ENCODE results near the gene PDZD2. TPM values are rescaled to one million over a fixed set of nuclear protein-coding genes. Genes with fewer than 3 reads are reported as not detected.

The PDZD2 gene
- polyA plus RNA-seq, 3 donors = 0.10 TPM; not detected in 2

DNA sequence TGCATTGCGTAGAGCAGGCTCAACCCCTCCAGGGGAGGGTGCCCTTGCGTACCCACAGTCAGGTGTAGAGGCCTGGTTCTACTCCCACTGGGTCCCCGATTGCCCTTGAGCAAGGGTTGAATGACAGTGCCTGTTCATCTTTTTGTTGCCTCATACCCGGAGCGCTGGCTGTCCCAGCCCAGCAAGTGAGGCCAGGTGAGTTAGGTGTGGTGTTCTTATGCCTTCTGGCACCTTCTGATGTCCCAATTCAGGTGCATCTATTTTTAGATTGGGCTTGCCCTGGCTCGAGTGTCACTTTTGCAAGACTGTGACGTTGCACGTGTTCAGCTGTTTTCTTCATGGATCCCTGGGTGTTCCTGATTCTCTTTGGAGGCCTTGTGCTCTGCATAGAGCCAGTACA lies 277.4 kb downstream of the PDZD2 start:
- TF ChIP-seq CTCF (IDR thresholded peaks at IDR 0.05) = no peak
- Mint-ChIP-seq H3K4me1 (no peaks in the 10 kb centered on the region), H3K9me3 (peaks cover 0 to 2% (median 0%) of the 10 kb centered on the region in 7 donors), H3K4me3 (no peak overlapping the region), H3K36me3 (no peaks in the 10 kb centered on the region), H3K27ac (peak overlapping the region in 1 of 7 donors; percentile 53), H3K27me3 (ENCODE audit: low read depth in 3 of 3) (peaks cover 0 to 3% (median 2%) of the 10 kb centered on the region in 3 donors)
- no peak overlapping the region for H2AFZ ChIP-seq (ENCODE audit: insufficient read depth, low read depth, low read length, poor library complexity, severe bottlenecking)
- no peaks in the 10 kb centered on the region for H3K36me3 ChIP-seq (replicated peaks in 1 of 2; ENCODE audit: control insufficient read depth in 1 of 2, insufficient read depth in 2 of 2, low read length in 2 of 2)
- DNase-seq = no peak
- H3K9ac ChIP-seq (ENCODE audit: insufficient read depth, low read length, poor library complexity, severe bottlenecking) = no peak overlapping the region
- no peak overlapping the region for H3K4me2 ChIP-seq (replicated peaks; ENCODE audit: extremely low read depth, low read length, poor library complexity, severe bottlenecking)
- intact Hi-C loops (cut with micrococcal nuclease) = no loop called here
- no peaks in the 10 kb centered on the region for H3K9me3 ChIP-seq (replicated peaks in 1 of 2; ENCODE audit: control insufficient read depth in 1 of 2, insufficient read depth in 1 of 2, low read length in 2 of 2)
- no peaks in the 10 kb centered on the region for H3K4me1 ChIP-seq (ENCODE audit: control insufficient read depth in 1 of 2, insufficient read depth in 2 of 2, low read length in 2 of 2)
- no peaks in the 10 kb centered on the region for H3K79me2 ChIP-seq (ENCODE audit: insufficient read depth, low read length)
- WGBS (ENCODE audit: insufficient coverage) = 91% methylated on average over 7 of the region's 8 CpGs
- H3K27me3 ChIP-seq (ENCODE audit: control insufficient read depth in 2 of 2, insufficient read depth in 2 of 2, low read length in 2 of 2) = no peaks in the 10 kb centered on the region
- H3K27ac ChIP-seq (ENCODE audit: low read depth in 1 of 2, low read length in 2 of 2) = no peak overlapping the region
- no peak overlapping the region for H3K4me3 ChIP-seq (replicated peaks in 1 of 3; ENCODE audit: low read depth in 2 of 3, low read length in 3 of 3)
- H4K20me1 ChIP-seq (ENCODE audit: insufficient read depth, low read length) = no peaks in the 10 kb centered on the region

DNA sequence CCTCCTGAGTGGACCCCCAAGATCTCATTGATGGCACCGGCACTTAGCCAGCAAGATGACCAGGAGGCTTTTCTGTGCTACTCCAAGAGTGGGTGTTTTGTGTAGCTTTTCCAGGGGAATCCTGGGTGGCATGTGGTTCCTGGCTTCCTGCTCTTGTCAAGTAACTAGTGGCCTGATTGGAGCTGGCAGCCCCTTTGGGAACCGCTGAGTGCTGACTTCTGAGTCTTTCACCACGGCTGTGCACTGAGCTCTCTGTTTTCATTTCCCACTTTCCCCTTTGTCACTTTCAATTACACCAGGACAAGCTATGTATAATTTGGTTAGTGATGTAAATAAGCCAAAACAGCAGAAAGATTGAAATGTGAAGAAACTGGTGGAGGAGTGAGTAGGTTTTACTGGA lies 279.8 kb downstream of the PDZD2 start:
- DNase-seq = no peak
- H3K4me3 Mint-ChIP-seq = no peak overlapping the region

More for the DNA sequence above, 279.8 kb downstream of the PDZD2 start:
- Histone ChIP-seq H3K36me3 (replicated peaks in 1 of 2; ENCODE audit: control insufficient read depth in 1 of 2, insufficient read depth in 2 of 2, low read length in 2 of 2) (no peaks in the 10 kb centered on the region), H3K27me3 (ENCODE audit: control insufficient read depth in 2 of 2, insufficient read depth in 2 of 2, low read length in 2 of 2) (no peaks in the 10 kb centered on the region), H3K4me1 (ENCODE audit: control insufficient read depth in 1 of 2, insufficient read depth in 2 of 2, low read length in 2 of 2) (no peaks in the 10 kb centered on the region), H3K4me2 (replicated peaks; ENCODE audit: extremely low read depth, low read length, poor library complexity, severe bottlenecking) (no peak overlapping the region), H2AFZ (ENCODE audit: insufficient read depth, low read depth, low read length, poor library complexity, severe bottlenecking) (no peak overlapping the region), H3K4me3 (replicated peaks in 1 of 3; ENCODE audit: low read depth in 2 of 3, low read length in 3 of 3) (no peak overlapping the region), H3K79me2 (ENCODE audit: insufficient read depth, low read length) (no peaks in the 10 kb centered on the region), H3K9me3 (replicated peaks in 1 of 2; ENCODE audit: control insufficient read depth in 1 of 2, insufficient read depth in 1 of 2, low read length in 2 of 2) (no peaks in the 10 kb centered on the region), H4K20me1 (ENCODE audit: insufficient read depth, low read length) (no peaks in the 10 kb centered on the region), H3K27ac (ENCODE audit: low read depth in 1 of 2, low read length in 2 of 2) (no peak overlapping the region), H3K9ac (ENCODE audit: insufficient read depth, low read length, poor library complexity, severe bottlenecking) (no peak overlapping the region)
- WGBS (ENCODE audit: insufficient coverage) = 89% methylated on average over 1 of the region's 3 CpGs
- Mint-ChIP-seq H3K9me3 (peaks cover 0 to 2% (median 0%) of the 10 kb centered on the region in 7 donors), H3K27ac (no peak overlapping the region), H3K36me3 (no peaks in the 10 kb centered on the region), H3K4me1 (no peaks in the 10 kb centered on the region), H3K27me3 (ENCODE audit: low read depth in 3 of 3) (peaks cover 0 to 3% (median 2%) of the 10 kb centered on the region in 3 donors)
- TF ChIP-seq CTCF (IDR thresholded peaks at IDR 0.05) = no peak
- intact Hi-C loops (cut with micrococcal nuclease) = no loop called here

All from CD14-positive monocyte (primary cell).